H1 (cell line): Measurements from ENCODE around the gene SGMS1. TPM values are rescaled to one million over a fixed set of nuclear protein-coding genes. Genes with fewer than 3 reads are reported as not detected.

Experiments used
- GTF2F1 ChIP-seq: IDR thresholded peaks from 2 replicates; pipeline ENCODE4 v1.6.1; 2012; ENCODE audit warnings: low read depth, low read length, improper control_type of control experiment, borderline replicate concordance
- RAD21 ChIP-seq, 2 experiments: IDR thresholded peaks in 1 of 2; conservative IDR thresholded peaks in 1 of 2; 2 replicates each; pipeline ENCODE4 v1.6.1; 2011; ENCODE audit warnings: low read depth in 2 of 2, low read length in 2 of 2, improper control_type of control experiment in 1 of 2, inconsistent platforms in 1 of 2, mild to moderate bottlenecking in 1 of 2, moderate library complexity in 1 of 2
- polyA plus RNA-seq, 7 experiments: library from polyadenylated mRNA; depleted of rRNA in 3 of 7; stranded (reverse) in 5 of 7; unstranded in 2 of 7; fragments of >200 nt in 5 of 7; fragments of 200-250 nt in 2 of 7; gene quantifications; 1 replicate in 5 of 7; 2 replicates in 1 of 7; 4 replicates in 1 of 7; pipeline versions ENCODE4 v1.2.1 to v1.2.3, GENCODE V29; 2011 to 2013; ENCODE audit warnings: missing spikeins in 2 of 7, mixed read lengths in 2 of 7
- total RNA-seq: library from RNA; stranded (reverse); fragmentation: NEBNext Ultra II Directional; extraction: Animal tissue kit (Norgen Biotek cat#: 25700); gene quantifications from 2 replicates; pipeline ENCODE4 v1.2.1, GENCODE V29; 2021

SGMS1 gene
- total and polyA plus RNA-seq, 2 of the 8 experiments (the other 6 are each of a cell fraction or from before 2014, with no cell fraction given): 6.0 to 15.6 TPM

GRCh38 chr10:50275650-50276235 is 348.0 kb downstream of the SGMS1 start (continued):
- TF ChIP-seq RAD21 (IDR thresholded peaks at IDR 0.05 in 1 of 2, conservative IDR thresholded peaks at IDR 0.05 in 1 of 2; ENCODE audit: low read depth in 2 of 2, low read length in 2 of 2) (peak; percentile 63 to 65), GTF2F1 (no peak)
